HG02981 (cell line): ENCODE results near the gene IL1RAPL2.
"Not testable (repeated sequence)": the region's sequence is repeated elsewhere in the genome, so short reads cannot be mapped to it uniquely, and the experiment has no call there.

ENCODE experiments used
- ATAC-seq: cut with Tn5 transposase; IDR thresholded peaks from one replicate; pipeline ENCODE4 v1.9.1; 2021; ENCODE audit warnings: mild to moderate bottlenecking, moderate library complexity; ENCODE audit not compliant: unreplicated experiment

The IL1RAPL2 gene

GRCh38 chrX:105658136-105658535, 1092.1 kb downstream of the IL1RAPL2 start:
- ATAC-seq, result no peak

- ATAC-seq, result no peak
These were observed 1096.2 kb downstream of the IL1RAPL2 start for GRCh38 chrX:105662248-105662647.

GRCh38 chrX:105664243-105664642, 1098.2 kb downstream of the IL1RAPL2 start:
- no peak for ATAC-seq

- not testable (repeated sequence) for ATAC-seq
These were observed 1118.3 kb downstream of the IL1RAPL2 start for GRCh38 chrX:105684288-105684687.

GRCh38 chrX:105694839-105695238, 1128.8 kb downstream of the IL1RAPL2 start:
- ATAC-seq, result no peak

- ATAC-seq, result no peak
These were observed 1129.5 kb downstream of the IL1RAPL2 start for GRCh38 chrX:105695451-105695850.

GRCh38 chrX:105696870-105697269, 1130.9 kb downstream of the IL1RAPL2 start:
- ATAC-seq, result no peak

GRCh38 chrX:105697984-105698781, 1132.2 kb downstream of the IL1RAPL2 start:
- ATAC-seq, result no peak

- ATAC-seq, result no peak
These were observed 1134.3 kb downstream of the IL1RAPL2 start for GRCh38 chrX:105700331-105700730.

- ATAC-seq, result no peak
These were observed 1135.5 kb downstream of the IL1RAPL2 start for GRCh38 chrX:105701310-105702052.

- ATAC-seq, result no peak
These were observed 1137.9 kb downstream of the IL1RAPL2 start for GRCh38 chrX:105703876-105704275.

- ATAC-seq, result no peak
These were observed 1140.0 kb downstream of the IL1RAPL2 start for GRCh38 chrX:105706041-105706440.

GRCh38 chrX:105711805-105712204, 1145.8 kb downstream of the IL1RAPL2 start:
- ATAC-seq, result no peak

- no peak for ATAC-seq
These were observed 1149.7 kb downstream of the IL1RAPL2 start for GRCh38 chrX:105715746-105716145.

GRCh38 chrX:105723966-105724735, 1158.2 kb downstream of the IL1RAPL2 start:
- no peak for ATAC-seq

GRCh38 chrX:105725228-105725627, 1159.2 kb downstream of the IL1RAPL2 start:
- ATAC-seq, result no peak

GRCh38 chrX:105738162-105738561, 1172.2 kb downstream of the IL1RAPL2 start:
- ATAC-seq, result no peak

- ATAC-seq, result no peak
These were observed 1178.3 kb downstream of the IL1RAPL2 start for GRCh38 chrX:105744291-105744690.

- ATAC-seq, result no peak
These were observed 1178.9 kb downstream of the IL1RAPL2 start for GRCh38 chrX:105744946-105745345.

- no peak for ATAC-seq
These were observed 1179.9 kb downstream of the IL1RAPL2 start for GRCh38 chrX:105745863-105746262.

- no peak for ATAC-seq
These were observed 1186.4 kb downstream of the IL1RAPL2 start for GRCh38 chrX:105752338-105752956.
